Epithelial cell of proximal tubule (primary cell): ENCODE results near the gene GRXCR2. TPM values are rescaled to one million over a fixed set of nuclear protein-coding genes. Genes with fewer than 3 reads are reported as not detected.
A peak's percentile ranks its signal among the peaks of the same experiment; 100 is the strongest.
"Not testable (repeated sequence)": the region's sequence is repeated elsewhere in the genome, so short reads cannot be mapped to it uniquely, and the experiment has no call there.

Experiments
- DNase-seq: peaks from one replicate; pipeline ENCODE4 v3.0.0-alpha.2; 2011; ENCODE audit warnings: low read depth
- H3K4me3 ChIP-seq: 2 replicates; pipeline ENCODE4 v1.5.1; 2011; ENCODE audit warnings: low read depth, mild to moderate bottlenecking, low read length
- total RNA-seq: library from RNA; depleted of rRNA; stranded (reverse); fragments of >200 nt; gene quantifications from 2 replicates; pipeline ENCODE4 v1.2.3, GENCODE V29; 2015
- TF ChIP-seq, protein P1 (sequence below): conservative IDR thresholded peaks from 2 replicates; pipeline ENCODE4 v1.5.1; 2012; ENCODE audit warnings: low read depth, mild to moderate bottlenecking, low read length

The GRXCR2 gene
- total RNA-seq, 1 donor from 2014 or later = not detected

DNA sequence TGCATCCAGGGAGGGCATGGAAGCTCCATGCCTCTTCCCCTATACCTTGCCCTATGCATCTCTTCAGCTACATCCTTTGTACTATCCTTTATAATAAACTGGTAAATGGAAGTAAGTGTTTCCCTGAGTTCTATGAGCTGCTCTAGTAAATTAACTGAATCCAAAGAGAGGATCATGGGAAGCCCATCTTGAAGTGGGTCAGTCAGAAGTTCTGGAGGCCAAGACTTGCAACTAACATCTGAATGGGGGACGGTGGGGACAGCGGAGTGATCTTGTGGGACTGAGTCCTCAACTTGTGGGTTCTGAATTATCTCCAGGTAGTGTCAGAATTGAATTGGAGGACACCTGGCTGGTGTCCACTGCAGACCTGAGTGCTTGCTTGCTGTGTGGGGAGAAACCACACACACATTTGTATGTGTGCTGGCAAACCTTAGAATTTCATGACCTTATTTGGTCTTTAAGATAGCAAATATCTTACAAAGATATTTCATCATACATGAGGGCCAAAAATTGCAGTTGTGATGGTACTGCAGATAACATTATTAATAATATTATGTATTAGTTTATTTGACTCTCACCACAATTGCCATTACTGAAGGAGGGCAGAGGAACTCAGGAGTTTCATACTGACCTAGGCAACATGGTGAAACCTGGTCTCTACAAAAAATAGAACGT is 32.2 kb downstream of the GRXCR2 start:
- H3K4me3 ChIP-seq = no peak overlapping the region
- TF ChIP-seq, protein P1, sequence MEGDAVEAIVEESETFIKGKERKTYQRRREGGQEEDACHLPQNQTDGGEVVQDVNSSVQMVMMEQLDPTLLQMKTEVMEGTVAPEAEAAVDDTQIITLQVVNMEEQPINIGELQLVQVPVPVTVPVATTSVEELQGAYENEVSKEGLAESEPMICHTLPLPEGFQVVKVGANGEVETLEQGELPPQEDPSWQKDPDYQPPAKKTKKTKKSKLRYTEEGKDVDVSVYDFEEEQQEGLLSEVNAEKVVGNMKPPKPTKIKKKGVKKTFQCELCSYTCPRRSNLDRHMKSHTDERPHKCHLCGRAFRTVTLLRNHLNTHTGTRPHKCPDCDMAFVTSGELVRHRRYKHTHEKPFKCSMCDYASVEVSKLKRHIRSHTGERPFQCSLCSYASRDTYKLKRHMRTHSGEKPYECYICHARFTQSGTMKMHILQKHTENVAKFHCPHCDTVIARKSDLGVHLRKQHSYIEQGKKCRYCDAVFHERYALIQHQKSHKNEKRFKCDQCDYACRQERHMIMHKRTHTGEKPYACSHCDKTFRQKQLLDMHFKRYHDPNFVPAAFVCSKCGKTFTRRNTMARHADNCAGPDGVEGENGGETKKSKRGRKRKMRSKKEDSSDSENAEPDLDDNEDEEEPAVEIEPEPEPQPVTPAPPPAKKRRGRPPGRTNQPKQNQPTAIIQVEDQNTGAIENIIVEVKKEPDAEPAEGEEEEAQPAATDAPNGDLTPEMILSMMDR = no peak
- no peak for DNase-seq

DNA sequence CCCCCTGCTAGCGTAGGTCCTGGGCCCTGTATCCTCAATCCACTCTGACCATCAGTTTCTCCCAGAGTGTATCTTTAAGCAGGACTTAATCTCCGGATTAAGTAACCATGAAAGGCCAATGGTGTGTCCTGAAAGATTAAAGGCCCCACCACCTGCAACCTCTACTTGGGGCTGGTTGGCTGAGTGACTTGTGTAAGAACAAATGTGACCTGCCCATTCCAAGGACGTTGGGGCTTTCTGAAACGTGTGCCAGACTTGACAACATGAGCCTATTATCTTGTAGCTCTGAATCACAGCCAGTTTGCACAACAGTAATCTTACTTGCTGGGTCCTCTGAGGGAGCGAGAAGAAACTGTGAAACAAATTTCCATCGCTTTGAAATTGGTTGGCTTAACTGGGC is 34.5 kb downstream of the GRXCR2 start:
- TF ChIP-seq, protein P1 = no peak
- no peak overlapping the region for H3K4me3 ChIP-seq
- no peak for DNase-seq

DNA sequence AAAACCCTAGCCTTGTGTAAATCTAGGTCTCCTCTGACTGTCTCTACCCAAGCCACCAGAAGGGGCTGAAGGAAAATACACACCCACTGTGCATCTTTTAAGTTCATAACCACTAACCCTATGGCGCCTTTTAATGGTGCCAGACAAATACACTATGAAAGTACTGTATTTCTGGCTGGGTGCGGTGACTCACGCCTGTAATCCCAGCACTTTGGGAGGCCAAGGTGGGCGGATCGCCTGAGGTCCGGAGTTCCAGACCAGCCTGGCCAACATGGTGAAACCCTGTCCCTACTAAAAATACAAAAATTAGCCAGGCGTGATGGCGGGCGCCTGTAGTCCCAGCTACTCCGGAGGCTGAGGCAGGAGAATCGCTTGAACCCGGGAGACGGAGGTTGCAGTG is 36.6 kb downstream of the GRXCR2 start:
- H3K4me3 ChIP-seq, DNase-seq: not testable (repeated sequence)

DNA sequence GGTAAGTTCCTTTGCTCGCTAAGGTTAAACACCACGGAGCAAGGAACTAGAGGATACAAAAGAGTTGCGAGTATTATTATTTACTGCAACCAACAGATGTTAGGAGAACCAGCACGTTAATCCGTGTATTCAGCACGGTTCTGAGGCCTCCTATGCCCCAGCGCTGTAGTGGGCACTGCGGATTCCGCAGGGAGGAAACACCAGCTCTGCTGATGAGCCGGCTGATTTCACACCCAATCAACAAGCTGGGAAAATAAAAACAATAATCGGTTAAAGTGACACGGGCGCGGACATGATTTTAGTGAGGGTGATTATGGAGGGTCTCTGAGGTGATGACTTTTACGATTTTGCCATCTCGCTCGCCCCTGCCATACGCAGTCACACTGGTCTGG is 37.0 kb downstream of the GRXCR2 start:
- TF ChIP-seq, protein P1 = no peak
- DNase-seq = no peak
- peak overlapping the region; percentile 61 for H3K4me3 ChIP-seq

DNA sequence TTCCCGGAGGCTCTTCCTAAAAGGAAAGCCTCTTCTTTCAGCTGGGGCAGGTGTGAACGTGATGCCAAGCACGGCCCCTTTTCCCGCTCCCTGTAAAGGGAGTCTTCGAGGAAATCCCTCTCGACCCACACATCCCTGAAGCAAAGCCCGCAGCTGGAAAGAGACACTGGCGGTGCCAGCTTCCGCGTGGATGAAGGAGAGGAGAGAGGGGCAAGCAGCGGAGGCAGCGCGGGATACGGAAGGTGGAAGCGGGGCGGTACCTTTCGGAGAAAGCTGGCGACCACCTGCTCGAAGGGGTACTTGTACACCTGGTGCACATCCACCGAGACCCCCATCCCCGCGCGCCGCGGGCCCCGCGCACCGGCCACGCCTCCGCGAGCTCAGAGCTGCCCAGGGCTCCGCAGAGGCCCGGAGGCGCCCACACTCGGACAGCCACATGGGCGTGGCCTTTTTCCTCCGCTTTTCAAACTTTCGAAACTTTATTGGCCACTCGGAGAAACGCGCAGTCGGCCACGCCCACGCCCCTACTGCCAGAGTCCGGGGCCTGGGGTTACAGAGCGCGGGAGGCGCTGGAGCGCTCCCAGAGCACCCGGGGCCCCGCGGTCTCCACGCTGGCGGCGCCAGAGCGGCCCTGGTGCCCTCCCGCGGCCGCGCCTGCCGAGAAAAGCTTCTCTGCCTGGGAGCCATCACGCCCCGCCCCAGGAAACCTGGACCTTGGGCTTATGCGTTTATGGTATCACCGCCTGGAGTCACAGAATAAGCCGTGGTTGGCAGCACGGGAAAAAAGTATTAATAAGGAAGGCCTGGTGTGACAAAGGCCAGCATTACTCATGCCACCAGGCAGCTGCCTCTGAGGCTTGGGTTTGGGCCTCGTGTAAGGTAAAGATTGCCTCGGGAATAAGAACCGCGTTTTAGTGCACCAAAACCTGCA is 37.6 kb downstream of the GRXCR2 start, which contains the start of gene PRELID2:
PRELID2 (minus strand) TSS at position 426 of the 931 bp plus-strand sequence; CDS start at position 335, 91 bp downstream.
- TF ChIP-seq, protein P1 = no peak
- DNase-seq = no peak
- peak within 1 kb of the TSS; percentile 61 for H3K4me3 ChIP-seq

DNA sequence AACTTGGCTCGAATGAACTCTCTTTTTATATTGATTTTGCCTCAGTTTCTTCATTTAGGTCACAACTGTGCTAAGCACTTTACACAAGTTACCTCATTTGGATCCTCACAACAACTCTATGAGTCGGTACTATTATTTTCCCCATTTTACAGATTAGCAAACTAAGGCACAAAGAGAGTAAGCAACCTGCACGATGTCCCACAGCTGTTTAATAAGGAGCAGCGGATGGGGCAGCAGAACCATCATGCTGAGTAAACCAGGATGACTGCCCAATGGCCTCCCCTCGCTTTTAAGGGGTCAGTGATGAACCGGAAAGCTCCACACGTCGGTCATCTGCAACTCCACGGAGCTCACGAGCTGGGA is 38.3 kb downstream of the GRXCR2 start:
- DNase-seq = no peak
- TF ChIP-seq, protein P1 = no peak
- peak overlapping the region; percentile 61 for H3K4me3 ChIP-seq

DNA sequence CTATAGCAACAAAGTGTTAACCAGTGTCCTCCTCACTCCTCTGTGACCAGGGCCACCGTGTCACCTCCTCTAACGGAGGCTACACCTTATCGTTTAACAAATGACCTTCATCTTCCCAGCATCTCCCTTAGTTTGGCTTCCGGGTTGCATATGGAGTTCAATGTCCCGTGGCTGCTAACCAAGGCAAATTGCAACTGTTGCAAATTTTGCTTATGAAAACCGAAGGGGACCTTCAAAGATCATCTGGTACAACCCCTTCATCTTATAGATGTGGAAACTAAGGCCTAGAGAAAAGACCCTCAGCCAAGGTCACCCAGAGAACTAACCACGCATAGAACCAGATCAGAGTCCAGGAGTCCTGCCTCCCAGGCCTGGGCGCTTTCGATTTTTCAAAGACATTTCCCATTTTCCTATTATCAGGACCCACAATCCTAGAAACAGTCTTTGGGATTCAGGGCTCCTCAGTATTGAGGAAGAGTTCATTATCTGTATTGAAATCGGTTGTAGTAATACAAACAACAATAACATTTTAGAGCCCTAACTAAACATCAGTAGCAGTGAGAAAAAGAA is 39.1 kb downstream of the GRXCR2 start:
- no peak for DNase-seq
- no peak overlapping the region for H3K4me3 ChIP-seq
- TF ChIP-seq, protein P1 = no peak
